ENCODE results near the gene USP44.
A peak's percentile ranks its signal among the peaks of the same experiment; 100 is the strongest.

The USP44 gene

GRCh38 chr12:95513599-95513998 is 37.7 kb downstream of the USP44 start:
- H3K4me3 ChIP-seq (ENCODE audit: control insufficient read depth, low read depth, low read length): no peak overlapping the region
- DNase-seq (ENCODE audit: low read depth): no peak
- TF ChIP-seq, protein P1, sequence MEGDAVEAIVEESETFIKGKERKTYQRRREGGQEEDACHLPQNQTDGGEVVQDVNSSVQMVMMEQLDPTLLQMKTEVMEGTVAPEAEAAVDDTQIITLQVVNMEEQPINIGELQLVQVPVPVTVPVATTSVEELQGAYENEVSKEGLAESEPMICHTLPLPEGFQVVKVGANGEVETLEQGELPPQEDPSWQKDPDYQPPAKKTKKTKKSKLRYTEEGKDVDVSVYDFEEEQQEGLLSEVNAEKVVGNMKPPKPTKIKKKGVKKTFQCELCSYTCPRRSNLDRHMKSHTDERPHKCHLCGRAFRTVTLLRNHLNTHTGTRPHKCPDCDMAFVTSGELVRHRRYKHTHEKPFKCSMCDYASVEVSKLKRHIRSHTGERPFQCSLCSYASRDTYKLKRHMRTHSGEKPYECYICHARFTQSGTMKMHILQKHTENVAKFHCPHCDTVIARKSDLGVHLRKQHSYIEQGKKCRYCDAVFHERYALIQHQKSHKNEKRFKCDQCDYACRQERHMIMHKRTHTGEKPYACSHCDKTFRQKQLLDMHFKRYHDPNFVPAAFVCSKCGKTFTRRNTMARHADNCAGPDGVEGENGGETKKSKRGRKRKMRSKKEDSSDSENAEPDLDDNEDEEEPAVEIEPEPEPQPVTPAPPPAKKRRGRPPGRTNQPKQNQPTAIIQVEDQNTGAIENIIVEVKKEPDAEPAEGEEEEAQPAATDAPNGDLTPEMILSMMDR (conservative IDR thresholded peaks at IDR 0.05; ENCODE audit: control insufficient read depth, insufficient read depth, low read depth, low read length): no peak

DNA sequence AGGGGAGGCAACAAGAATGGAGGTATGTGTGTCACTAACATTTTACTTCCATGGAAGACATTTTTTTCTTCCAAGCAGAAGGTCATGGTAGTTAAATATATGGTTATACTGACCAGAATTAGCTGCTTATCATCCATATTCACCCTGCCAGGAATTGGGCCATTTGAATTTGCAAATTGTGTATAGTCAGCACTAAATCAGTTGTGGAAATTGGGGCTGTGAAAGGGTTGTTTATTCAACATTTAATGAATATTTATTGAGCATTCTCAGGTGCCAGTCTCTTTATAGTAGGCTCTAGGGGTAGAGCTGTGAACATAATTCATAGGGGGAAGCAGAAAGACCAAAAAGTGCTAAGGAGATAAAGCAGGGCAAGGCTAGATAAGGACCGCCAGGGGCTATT is 39.3 kb downstream of the USP44 start:
- H3K4me3 ChIP-seq (ENCODE audit: control insufficient read depth, low read depth, low read length): no peak overlapping the region
- no peak for DNase-seq (ENCODE audit: low read depth)
- TF ChIP-seq, protein P1 (conservative IDR thresholded peaks at IDR 0.05; ENCODE audit: control insufficient read depth, insufficient read depth, low read depth, low read length): no peak

- TF ChIP-seq, protein P1 (conservative IDR thresholded peaks at IDR 0.05; ENCODE audit: control insufficient read depth, insufficient read depth, low read depth, low read length): no peak
- no peak for DNase-seq (ENCODE audit: low read depth)
- no peak overlapping the region for H3K4me3 ChIP-seq (ENCODE audit: control insufficient read depth, low read depth, low read length)
These were observed 42.0 kb downstream of the USP44 start for GRCh38 chr12:95509300-95509699.

DNA sequence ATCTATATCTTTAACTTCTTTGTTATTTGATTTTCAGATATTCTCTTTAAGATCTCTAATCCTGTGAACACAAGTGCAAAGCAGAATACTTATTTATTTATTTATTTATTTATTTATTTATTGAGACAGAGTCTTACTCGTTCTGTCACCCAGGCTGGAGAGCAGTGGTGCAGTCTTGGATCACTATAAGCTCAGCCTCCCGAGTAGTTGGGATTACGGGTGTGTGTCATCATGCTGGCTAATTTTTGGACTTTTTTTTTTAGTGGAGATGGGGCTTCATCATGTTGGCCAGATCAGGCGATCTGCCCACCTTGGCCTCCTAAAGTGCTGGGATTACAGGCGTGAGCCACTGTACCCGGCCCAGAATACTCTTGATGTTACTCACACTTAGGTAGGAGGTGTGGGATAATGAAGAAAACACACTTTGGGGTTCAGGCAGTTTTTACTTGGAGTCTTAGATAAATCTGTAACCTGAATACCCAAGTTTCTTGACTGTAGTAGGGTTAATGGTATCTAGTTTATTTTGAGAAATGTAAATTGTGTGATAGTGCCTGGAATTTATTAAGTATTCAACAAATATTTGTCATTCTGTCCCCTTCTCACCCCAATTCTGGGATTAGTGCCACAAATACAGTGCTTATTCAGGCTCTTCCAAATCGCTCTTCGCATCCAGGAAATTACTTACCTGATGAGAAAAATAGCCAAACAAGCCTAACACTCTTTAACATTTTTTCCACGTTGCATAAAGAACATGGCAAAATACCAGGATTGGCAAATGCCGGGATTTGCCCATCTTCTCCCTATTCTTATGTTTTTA is 44.4 kb downstream of the USP44 start:
- DNase-seq (ENCODE audit: low read depth): peak; percentile 37
- no peak overlapping the region for H3K4me3 ChIP-seq (ENCODE audit: control insufficient read depth, low read depth, low read length)
- TF ChIP-seq, protein P1 (conservative IDR thresholded peaks at IDR 0.05; ENCODE audit: control insufficient read depth, insufficient read depth, low read depth, low read length): no peak

- no peak overlapping the region for H3K4me3 ChIP-seq (ENCODE audit: control insufficient read depth, low read depth, low read length)
- TF ChIP-seq, protein P1 (conservative IDR thresholded peaks at IDR 0.05; ENCODE audit: control insufficient read depth, insufficient read depth, low read depth, low read length): no peak
- DNase-seq (ENCODE audit: low read depth): no peak
These were observed 46.2 kb downstream of the USP44 start for GRCh38 chr12:95505039-95505438.

- DNase-seq (ENCODE audit: low read depth): no peak
- TF ChIP-seq, protein P1 (conservative IDR thresholded peaks at IDR 0.05; ENCODE audit: control insufficient read depth, insufficient read depth, low read depth, low read length): no peak
- H3K4me3 ChIP-seq (ENCODE audit: control insufficient read depth, low read depth, low read length): no peak overlapping the region
These were observed 47.1 kb downstream of the USP44 start for GRCh38 chr12:95504140-95504539.
